EL (cell line): Measurements from ENCODE around the gene RASSF7.

Source experiments
- DNase-seq: peaks from one replicate; pipeline ENCODE4 v3.0.0-alpha.2; 2016

Gene RASSF7

DNA sequence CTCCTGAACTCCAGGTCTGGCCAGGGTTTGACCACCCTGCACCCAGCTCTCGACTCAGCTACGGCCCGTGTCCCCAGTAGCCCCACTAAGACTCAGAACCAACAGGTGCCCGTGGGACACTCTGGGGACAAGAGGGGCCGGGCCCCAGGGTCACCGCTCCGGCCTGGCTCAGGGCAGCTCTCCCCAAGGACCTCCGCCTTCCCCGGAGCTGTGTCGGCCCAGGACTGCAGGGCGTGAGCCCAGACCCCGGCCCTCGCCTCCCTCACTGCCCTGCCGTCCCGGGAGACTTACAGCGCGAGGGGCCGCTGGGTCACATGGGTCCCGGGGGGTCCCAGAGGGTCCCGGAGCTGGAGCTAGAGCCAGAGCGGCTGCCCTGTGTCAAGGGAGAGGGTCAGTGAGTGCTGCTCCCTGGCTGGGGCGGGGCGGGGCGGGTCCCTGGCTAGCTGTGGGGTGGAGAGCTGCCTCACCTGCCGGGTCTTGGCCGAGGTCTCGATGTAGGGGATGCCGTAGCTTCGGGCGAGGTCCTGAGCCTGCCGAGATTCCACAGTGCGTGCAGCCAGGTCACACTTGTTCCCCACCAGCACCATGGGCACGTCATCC is 27.7 kb upstream of the RASSF7 start:
- no peak for DNase-seq

DNA sequence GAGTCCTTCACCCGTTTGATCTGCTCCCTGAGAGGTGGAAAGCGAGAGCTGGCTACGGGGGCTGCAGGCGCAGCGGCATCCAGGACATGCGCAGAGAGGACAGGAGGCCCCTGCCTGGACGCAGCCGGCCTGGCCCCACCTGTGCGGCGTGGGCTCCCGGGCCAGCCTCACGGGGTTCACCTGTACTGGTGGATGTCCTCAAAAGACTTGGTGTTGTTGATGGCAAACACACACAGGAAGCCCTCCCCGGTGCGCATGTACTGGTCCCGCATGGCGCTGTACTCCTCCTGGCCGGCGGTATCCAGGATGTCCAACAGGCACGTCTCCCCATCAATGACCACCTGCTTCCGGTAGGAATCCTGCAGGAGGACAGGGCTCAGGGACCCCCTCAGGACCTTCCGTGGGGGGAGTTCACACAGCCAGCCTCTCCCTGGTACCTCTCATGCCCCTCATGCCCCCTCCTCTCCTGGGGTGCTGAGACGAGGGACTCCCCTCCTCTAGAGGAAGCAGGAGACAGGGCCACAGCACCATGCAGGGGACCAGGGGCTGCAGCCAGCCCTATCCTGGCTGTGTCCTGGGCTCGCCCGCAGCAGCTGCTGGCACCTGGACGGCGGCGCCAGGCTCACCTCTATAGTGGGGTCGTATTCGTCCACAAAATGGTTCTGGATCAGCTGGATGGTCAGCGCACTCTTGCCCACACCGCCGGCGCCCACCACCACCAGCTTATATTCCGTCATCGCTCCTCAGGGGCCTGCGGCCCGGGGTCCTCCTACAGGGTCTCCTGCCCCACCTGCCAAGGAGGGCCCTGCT is 27.0 kb upstream of the RASSF7 start:
- no peak for DNase-seq

DNA sequence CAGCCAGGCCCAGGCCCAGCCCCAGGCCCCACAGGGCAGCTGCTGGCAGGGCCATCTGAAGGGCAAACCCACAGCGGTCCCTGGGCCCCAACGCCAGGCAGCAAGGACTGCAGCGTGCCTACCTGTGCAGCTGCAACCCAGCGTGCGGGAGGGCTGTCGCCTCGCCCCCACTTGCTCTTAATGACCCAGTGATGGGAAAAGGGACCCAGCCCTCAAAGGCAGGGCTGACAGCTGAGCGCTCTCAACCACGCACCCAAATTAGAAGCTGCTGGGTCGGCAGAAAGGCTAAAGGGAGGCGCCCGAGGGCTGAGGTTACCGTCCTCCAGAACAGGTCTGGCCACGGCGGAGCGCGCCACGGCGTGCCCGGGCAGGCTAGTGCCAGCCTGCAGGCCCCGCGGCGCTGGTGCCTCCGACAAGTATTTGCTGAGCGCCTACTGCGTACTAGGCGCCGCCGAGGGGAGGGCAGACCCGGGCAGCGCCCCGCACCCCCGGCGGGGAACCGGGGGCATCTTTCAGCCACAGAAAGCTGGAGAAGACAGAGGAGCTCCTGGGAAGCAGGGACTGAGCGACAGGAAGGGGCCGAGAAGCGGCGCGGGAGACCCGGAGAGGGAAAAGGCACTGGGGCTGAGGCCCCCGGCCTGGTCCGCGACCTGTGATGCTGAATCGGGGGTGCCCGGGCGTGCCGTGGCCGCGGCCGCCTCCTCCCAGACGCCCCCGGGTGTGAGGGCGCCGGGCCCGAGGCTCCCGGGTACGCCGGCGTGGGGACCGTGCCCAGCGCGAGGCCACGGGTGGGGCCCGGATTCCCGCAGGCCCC is 26.2 kb upstream of the RASSF7 start:
- no peak for DNase-seq

DNA sequence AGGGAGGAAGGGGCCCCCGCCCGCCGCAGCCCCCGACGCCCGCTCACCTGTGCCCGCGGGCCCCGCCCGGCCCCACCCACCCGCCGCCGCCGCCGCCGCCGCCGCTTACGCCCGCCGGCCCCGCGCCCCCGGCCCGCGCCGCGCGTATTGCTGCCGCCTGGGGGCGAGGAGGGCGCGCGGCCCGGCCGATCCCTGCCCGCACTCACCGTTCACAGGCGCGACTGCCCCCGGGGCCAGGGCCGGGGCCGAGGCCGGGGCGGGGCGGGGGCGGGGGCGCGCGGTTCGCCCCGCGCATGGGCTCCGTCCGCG is 25.6 kb upstream of the RASSF7 start:
- no peak for DNase-seq

DNA sequence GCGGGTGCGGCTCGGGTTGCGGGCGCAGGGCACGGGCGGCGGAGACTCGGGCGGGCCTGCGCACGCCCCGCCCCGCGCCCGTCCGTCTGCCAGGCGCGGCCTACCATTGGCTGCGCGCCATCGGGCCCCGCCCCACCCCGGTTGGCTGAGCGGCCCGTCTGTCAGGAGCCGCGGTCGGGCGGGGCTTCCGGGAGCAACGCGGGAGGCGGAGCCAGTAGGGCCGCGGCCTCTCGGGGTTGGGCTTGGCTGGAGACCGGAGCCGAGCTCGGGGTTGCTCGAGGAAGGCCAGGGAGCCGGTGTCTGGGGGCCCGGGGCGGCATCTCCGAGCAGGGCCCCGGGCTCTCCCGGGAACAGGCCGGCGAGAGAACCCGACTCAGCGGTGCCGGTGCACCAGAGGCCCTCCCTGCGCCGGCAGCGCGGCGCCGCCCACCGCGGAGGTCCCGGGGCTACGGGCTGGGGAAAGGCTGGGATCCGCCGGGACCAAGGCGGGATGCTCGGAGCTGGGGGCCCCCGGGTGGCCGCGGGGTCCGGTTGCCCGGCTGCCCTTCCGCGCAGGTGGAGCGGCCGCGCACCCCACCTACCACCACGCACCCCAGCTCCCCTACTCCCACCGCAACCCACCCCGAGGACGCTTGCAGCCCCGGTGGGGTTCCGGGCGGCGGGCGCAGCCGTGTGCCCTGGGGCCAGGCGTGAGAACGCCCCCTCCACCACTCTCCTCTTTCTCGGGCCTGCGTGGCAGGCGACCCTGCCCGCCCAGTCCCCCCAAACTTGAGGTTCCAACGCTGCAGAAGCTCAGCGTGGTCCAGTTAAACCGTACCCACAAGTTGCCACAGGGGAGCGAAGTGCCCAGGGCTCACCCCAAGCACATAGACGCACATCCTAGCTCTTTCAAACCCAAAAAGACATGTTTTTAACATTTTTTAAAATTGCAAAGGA is 25.0 kb upstream of the RASSF7 start, which contains the start of gene HRAS:
HRAS (minus strand) TSS at position 58 of the 936 bp plus-strand sequence.
- peak; percentile 92 for DNase-seq

DNA sequence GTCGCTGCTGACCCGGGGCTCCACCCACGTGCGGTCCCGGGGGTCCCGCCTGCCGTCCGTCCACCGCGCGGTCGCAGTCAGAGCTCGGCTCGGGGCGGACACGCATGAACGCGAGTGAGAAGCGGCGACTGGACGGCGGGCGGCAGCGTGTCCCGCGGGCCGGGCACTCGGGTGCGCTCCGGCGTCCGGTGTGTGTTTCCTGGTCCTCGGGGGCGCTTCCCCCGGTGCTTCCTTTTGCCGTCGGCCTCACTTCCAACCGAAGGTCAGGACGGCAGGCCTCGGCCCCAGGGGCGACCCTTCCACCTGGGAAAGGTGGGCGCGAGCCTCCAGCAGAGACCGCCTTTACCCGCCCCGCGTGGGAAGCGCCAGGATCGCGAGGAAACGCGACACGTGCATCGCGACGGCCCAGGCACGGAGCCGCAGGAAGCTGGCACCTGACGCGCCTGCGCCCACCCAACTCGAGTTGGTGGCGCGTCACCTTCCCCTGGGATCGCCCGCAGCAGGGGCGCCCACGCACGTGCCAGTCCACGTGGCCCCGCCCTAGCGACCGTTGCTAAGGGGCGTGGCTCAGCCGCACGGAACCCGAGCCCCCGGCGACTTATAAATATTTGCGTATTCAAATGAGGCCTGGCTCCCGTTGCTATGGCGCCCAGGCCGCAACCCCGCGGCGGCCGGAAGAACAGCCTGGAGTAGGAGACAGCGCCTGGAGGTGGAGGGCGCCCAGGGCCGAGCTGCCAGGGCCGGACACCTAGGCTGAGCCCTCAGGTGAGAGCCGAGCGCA is 23.7 kb upstream of the RASSF7 start, which contains the start of gene LRRC56:
LRRC56 (plus strand) TSS at position 687 of the 781 bp plus-strand sequence. CDS start 3,158 bp downstream, outside the sequence.
- DNase-seq, result peak; percentile 86

DNA sequence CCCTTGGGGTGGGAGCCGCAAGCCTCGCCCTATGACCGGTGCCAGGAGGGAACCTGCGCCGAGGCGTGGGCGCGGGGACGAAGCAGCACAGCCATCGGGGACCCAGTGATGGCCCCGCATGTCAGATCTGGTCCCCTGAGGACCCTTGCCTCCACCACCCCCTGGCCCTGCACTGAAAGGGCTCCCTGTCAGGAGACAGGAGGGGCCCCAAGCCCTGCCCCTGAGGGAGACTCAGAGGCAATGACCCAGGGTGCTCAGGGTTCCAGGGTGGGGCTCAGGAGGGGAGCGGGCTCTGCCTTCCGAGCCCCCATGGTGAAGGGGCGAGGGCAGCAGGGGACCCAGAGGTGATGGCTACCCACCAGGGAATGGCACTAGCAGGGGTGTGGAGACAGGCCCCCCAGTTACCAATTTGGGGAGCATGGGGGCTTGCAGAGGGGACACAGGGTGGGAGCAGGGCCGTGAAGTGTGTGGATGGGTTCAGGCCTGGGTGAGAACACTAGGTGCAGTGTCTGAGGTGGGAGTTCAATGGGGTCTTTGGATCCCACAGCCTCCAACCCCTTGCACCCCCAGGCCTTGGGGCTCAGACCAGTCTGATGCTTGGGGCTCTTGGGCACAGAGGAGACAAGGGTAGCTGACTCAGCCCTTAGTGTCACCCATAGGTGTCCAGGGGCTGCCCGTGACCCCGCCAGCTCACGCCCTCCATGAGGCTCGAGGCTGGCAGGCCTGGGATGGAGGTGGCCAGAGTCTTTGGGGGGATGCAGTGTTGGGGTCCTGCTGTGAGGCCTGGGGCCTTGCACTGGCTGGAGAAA is 22.9 kb upstream of the RASSF7 start:
- DNase-seq, result no peak

DNA sequence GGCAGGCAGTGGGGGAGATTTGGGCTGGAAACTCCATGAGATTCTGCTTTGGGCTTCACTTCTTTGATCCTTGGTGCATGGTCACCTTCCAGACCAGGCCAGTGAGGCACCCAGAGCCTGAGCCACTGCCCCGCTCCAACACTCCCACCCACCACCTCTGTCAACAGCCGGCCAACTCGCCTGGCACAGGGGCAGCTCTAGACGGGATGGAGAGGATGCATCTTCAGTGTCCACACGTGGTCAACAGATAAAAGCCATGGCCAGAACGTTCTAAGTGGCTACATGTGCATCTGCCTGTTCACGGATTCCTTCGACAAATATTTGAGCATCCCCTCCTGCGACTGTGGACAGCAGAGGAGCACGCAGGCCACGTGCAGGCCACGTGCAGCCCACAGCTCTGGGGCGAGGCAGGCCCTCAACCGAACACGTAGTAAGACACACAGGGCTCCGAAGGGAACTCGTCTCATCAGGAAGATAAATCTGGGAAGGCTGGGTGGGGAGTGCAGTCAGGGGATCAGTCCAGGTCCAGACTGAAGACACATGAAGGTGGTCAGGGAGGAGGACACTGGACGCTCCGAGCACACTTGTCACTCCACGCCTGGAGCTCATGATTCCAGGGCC is 22.2 kb upstream of the RASSF7 start:
- DNase-seq, result no peak

DNA sequence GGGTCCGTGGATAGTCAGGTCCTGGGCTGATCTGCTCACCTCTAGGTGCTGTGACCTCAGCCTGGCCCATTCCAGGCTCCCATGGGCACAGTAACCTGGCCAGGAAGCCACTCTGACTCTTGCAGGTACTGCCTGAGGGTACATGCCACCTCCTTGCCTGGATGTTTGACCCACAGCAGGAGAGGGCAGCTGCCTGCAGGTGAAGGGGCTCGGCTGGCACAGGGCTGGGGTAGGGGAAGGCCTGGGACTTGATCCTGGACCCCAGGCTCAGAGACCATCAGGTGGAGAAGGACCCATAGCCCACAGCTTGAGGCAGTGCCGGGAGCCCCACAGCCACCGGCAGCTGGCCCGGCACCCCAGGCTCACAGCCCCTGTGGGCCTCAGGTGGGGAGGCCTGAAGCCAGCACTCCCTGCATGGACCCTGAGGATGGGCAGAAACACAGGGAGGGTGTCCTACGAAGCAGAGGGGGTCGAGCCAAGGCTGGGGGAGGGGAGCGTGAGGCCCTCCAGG is 20.7 kb upstream of the RASSF7 start:
- DNase-seq, result no peak

DNA sequence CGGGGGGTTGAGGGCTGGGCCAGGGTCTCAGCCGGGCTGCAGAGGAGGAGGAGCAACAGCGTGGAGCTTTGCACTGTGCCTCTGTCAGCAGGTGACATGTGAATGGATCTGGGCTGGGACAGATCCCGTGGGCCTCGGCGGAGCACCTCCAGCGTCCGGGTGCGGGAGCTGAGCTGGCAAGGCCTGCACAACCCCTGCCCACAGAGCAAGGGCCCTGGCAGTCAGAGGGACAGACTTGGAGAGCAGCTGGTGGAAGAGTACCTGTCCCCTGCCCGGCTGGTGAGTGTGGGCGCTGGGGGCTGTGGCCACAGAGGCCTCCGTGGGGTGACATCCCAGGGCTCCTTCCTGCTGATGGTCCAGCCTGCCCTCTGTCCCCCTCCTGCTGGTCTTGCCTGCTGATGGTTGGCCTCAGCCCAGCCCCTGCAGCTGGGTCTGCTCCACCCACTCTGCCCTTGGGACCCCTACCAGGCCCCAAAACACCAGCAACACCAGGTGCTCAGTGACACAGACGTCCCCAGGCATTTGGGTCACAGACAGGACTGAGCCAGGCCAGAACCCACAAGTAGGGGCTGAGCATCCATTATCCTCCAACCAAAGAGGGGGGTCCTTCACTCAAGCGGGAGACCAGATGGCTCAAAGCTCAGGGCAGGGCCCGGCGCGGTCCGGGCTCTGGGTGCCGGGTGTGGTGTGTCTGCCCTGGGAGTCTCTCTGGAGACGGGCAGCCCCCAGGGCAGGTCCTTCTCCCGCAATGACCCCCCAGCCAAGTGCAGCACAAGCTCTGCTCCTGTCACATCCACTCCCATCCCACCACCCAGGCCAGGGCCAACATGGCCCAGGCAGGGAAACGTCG is 20.0 kb upstream of the RASSF7 start:
- DNase-seq, result no peak

DNA sequence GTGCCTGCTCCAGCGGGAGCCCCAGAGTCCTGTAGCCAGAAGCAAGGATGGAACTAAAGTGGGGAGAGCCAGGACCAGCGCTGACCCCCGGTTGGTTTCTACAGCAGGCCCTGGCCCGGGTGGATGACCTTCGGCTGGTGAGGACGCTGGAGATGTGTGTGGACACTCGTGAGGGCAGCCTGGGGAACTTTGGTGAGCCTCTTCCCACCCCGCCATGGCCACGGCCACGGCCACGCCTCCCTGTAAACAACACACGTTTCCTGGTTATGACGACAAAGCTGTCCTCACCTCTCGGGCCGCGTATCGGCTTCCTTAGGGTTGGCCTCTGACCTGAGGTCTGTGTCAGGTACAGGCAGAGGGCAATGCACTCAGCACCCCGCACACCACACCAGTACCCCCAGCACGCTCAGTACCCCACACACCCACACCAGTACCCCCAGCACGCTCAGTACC is 19.3 kb upstream of the RASSF7 start:
- no peak for DNase-seq

DNA sequence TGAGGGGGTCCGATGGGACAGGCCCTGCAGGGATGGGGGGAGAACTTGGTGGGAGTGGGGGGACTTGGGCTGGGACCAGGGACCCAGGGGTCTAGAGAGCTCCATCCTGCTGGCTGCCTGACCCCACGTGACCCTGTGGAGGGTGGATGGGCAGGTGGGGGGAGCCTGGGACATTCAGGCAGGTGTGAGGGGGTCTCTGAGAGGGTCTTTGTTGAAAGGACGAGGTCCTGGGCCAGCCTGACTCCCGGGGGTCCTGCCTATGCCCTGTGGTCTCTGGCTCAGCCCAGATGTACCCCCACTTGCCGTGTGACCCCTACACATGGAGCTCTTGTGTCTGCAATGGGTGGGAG is 16.0 kb upstream of the RASSF7 start:
- DNase-seq, result no peak

DNA sequence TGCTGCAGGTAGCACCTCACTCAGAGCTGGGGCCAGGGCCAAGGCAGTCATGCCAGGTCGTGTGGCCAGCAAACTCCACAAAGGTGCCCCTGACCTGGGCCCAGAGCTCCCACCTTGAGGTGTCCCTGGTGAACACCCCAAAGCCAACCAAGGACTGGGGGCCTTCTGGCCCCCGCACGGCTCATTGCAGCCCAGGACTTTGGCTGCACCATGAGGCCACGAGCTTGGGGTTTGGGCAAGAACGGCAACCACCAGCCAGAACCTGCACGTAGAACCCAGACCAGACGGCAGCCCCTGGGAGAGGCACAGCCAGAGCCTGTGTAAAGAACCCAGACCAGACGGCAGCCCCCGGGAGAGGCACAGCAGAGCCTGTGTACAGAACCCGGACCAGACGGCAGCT is 15.6 kb upstream of the RASSF7 start:
- DNase-seq, result no peak

DNA sequence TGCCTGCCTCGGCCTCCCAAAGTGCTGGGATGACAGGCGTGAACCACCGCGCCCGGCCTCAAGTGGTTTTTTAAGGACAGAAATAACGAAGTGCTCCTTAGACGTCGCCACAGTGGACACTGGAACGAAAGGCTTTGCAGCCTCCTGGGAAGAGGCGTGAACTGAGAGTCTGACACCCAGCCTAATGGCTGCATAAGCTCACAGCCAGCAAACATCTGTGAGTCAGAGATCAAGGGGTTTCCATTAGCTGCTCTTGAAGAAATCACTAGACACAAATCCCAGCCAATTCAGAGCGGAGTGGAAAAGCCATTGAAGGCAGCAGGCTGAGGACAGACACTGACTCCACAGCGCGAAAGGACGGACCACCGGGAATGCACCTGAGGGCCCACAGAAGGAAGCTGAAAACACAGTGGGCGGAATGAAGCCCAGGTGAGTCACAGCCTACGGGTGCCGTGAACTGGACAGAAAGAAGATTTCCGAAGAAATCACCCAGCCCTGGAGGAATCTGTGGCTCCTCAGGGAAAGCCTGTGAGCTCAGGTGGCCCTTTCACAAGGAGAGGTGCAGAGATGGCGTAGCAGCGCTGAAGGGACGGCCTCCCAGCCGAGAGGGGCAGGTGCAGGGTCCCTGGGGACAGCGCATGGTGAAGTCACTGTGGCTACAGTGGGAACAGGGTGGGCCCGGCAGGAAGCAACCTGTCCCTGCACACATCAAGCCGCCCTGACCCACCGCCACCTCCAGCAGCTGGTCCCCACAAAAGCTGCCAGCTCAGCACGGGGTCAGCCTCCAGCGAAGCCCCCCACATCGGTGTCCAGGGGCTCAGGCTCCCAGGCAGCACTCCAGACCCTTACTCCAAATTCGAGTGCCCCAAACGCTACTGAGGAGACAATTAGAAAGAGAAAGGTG is 11.8 kb upstream of the RASSF7 start:
- DNase-seq, result no peak

DNA sequence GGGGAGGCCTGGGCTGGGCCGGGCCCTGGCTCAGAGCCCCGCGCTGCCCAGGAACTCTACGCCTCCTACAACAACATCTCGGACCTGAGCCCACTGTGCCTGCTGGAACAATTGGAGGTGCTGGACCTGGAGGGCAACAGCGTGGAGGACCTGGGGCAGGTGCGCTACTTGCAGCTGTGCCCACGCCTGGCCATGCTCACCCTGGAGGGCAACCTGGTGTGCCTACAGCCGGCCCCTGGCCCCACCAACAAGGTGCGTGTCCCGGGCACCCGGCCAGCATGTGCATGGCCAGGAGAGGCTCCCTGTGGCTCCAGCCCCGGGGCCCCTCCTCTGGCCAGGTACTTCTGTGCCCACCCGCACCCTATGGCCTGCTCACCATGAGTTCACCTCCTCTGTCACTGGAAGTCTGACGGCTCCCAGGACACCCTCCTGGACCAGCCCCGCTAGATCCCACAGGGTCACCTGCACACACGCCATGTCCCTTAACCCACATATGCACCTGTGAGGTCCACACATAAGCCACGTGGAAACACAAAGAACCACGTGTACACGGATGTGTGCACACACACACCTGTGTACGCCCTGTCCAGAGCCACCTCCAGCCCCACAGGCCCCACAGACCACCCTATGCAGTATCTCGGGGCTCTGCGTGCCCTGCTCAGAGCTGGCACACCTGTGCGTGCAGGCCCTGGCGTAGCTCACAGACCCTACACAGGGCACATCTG is 10.6 kb upstream of the RASSF7 start:
- no peak for DNase-seq

DNA sequence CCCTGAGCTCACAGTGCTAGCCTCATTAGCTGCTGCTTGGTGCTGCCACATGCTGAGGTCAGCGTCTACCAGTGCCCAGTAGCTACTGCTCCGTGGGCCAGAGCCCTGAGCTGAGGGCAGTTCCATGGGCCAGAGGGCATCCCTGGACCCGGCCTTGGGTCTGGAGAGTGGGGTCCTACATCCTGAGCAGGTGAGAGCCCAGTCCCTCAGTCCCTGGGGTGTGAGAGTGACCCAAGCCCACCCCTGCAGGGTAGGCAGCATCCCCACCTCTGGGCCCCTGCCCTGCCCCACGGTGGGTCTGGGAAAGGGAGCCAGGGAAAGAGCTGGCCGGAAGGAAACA is 10.1 kb upstream of the RASSF7 start:
- no peak for DNase-seq

DNA sequence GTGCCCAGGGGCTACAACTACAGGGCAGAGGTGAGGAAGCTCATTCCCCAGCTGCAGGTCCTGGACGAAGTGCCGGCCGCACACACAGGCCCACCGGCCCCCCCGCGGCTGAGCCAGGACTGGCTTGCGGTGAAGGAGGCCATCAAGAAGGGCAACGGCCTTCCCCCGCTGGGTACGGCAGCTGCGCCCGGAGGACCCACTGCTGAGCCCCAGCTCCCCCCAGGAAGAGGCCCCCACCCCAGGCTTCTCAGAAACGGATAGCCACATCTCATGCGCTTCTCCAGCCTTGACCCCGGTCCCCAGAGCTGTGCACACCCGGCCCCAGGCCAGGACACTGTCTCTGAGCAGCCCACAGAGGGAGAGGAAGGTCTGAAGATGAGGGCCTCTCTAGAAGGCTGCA is 9.6 kb upstream of the RASSF7 start:
- no peak for DNase-seq

DNA sequence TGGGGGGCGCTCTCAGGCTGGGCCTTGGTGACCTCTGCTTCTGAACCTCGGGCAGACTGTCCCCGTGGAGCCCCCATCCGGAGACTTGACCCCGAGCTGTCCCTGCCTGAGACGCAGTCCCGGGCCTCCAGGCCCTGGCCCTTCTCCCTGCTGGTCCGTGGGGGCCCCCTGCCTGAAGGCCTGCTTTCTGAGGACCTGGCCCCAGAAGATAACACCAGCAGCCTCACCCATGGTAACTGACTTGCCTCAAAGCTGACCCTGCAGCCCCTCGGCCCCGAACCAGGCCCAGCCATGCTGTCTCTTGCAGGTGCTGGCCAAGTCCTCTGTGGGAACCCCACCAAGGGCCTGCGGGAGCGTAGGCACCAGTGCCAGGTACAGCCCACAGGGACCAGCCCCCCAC is 9.2 kb upstream of the RASSF7 start:
- no peak for DNase-seq
